Measurements from ENCODE around the gene ST6GALNAC3. TPM values are rescaled to one million over a fixed set of nuclear protein-coding genes. Genes with fewer than 3 reads are reported as not detected.
"Not testable (repeated sequence)": the region's sequence is repeated elsewhere in the genome, so short reads cannot be mapped to it uniquely, and the experiment has no call there.

ST6GALNAC3 gene
- total RNA-seq, 1 experiment from 2014 or later = not detected

DNA sequence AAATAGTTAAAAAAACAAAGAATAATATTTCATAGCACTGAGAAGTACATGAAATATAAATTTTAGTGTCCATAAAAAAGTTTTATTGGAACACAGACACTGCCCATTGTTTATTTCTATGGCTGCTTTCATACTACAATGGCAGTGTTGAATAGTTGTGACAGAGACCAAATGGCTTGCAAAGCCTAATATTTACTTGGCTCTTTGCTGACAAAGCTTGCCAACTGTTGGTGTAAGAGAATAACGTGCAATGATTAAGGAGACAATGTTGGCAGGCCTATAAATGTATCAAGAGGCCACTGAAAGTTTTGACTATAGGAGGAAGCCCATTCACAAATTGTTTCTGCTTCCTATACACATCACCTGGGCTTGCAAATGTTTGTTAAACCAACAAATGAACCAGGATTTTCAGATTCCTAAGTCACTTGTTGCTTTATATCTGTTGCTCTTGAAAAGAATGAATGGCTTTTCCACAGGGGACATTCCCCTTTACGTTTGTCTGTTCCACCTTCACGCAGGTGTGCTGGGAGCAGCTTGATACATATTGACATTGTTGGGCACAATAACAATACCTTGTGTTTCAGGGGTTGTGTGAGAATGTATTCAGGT, 5.5 kb upstream of the ST6GALNAC3 start:
- in situ Hi-C loops (cut with HindIII; ENCODE audit: low sequenced_read_pairs) = no loop called here
- no peak for DNase-seq (ENCODE audit: low spot score)

- in situ Hi-C loops (cut with HindIII; ENCODE audit: low sequenced_read_pairs) = no loop called here
- DNase-seq (ENCODE audit: low spot score) = no peak
Measured at GRCh38 chr1:76070538-76070937, 4.0 kb upstream of the ST6GALNAC3 start.

- no peak for DNase-seq (ENCODE audit: low spot score)
- in situ Hi-C loops (cut with HindIII; ENCODE audit: low sequenced_read_pairs) = no loop called here
Measured at GRCh38 chr1:76073481-76073880, 1.1 kb upstream of the ST6GALNAC3 start.

- in situ Hi-C loops (cut with HindIII; ENCODE audit: low sequenced_read_pairs) = no loop called here
- no peak for DNase-seq (ENCODE audit: low spot score)
Measured at GRCh38 chr1:76075188-76075489, 593 bp downstream of the ST6GALNAC3 start.

GRCh38 chr1:76075877-76076276, 1.3 kb downstream of the ST6GALNAC3 start:
- DNase-seq (ENCODE audit: low spot score) = no peak
- in situ Hi-C loops (cut with HindIII; ENCODE audit: low sequenced_read_pairs) = no loop called here

DNA sequence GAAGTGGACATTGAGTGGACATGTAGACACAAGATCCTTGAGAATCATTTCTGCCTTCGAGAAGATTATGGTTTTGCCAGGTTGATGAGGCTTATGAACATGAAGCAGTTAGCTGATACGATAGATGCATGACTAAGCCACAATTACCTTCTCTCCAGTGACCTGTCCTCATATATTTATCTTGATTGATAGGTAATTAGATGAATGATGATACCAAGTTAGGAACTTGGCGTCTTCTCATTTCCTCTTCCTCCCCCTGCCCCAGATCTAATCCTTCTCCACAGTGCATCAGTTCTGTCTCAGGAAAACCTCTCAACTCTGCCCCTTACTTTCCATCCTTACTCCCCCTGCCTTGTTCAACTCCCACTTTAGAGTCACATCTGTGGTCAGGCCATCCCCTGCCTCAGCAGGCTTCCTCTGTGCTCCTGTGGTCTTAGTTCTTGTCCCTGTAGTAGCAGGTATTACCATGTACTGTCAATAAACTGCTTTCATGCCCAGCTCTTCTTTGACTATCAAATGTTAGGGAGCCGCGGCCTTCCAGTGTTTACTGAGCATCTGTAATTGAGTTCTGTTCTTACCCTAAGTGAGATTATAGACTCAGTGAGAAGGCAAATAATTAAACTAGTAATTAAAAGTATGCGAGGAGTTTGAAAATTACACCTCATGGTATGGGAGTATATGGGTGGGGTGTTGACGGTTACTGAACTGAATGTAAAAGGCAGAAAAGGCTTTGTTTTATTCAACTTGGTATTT, 5.1 kb downstream of the ST6GALNAC3 start:
- no peak for DNase-seq (ENCODE audit: low spot score)
- in situ Hi-C loops (cut with HindIII; ENCODE audit: low sequenced_read_pairs) = no loop called here

GRCh38 chr1:76080552-76081079, 6.1 kb downstream of the ST6GALNAC3 start:
- in situ Hi-C loops (cut with HindIII; ENCODE audit: low sequenced_read_pairs) = no loop called here
- DNase-seq (ENCODE audit: low spot score) = peak; percentile 9

DNA sequence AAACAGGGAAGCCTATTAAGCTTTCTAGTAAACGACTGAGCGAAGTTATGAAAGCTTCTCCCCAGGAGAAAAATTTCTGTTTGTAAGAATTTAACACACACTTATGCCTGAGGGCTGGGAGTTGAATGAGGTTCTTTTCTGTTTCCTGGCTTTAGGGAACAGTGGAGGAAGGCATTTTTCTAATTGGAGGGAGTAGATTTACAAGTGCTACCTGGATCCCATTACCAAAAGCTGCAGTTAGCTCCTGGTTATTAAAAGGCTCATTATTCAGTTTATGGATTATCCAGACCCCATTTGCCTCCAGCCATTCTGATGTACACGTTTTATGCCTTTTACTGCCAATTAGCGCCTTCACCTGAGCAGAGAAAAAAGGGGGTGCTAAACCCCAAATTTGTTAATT, 7.5 kb downstream of the ST6GALNAC3 start:
- in situ Hi-C loops (cut with HindIII; ENCODE audit: low sequenced_read_pairs) = no loop called here
- no peak for DNase-seq (ENCODE audit: low spot score)

GRCh38 chr1:76083189-76083588, 8.6 kb downstream of the ST6GALNAC3 start:
- DNase-seq (ENCODE audit: low spot score) = no peak
- in situ Hi-C loops (cut with HindIII; ENCODE audit: low sequenced_read_pairs) = no loop called here

DNA sequence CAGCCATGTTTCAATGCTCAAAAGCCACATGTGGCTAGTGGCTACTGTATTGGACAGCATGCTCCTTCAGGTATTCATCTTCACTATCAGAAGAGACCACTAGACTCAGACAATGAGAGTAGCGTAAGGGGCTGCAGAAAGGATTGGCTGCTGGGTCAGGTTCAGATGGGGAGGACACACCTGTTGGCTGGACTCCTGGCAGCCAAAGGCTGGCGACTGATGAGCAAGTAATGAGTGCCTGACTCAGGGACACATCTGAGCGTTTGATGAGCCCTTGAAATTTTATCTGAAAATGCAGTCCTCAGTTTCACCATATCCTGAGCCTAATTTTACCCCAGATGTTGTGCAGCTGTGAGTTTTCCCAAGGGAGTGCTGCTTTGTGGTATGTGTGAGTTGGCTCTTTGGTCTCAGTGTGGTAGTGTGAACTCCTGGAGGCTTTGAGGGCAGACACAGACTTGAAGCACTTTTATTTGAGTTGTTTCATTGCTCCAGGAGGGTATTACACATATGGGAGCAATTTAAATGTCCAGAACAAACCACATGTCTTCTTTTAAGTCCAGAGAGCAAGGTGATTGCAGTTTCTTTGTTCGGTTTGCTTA, 9.6 kb downstream of the ST6GALNAC3 start:
- in situ Hi-C loops (cut with HindIII; ENCODE audit: low sequenced_read_pairs) = no loop called here
- no peak for DNase-seq (ENCODE audit: low spot score)

DNA sequence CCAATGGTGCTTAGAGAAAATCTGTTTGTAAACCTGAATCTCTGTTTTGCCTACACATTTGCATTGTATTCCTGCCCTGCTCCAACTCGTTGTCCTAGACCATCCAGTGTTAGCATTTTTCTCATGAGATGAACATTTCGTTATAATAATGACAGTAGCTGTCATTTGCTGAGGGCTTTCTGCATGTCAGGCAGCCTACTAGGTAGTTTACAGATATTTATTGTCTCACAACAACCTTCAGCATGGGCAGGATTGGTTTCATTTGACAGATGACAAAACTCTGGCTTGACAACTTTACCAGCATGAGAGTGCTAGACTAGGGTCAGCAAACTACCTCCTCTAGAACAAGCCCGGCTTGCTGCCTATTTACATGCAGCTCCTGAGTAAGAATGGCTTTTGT, 10.1 kb downstream of the ST6GALNAC3 start:
- in situ Hi-C loops (cut with HindIII; ENCODE audit: low sequenced_read_pairs) = no loop called here
- DNase-seq (ENCODE audit: low spot score) = no peak

GRCh38 chr1:76086109-76086508, 11.6 kb downstream of the ST6GALNAC3 start:
- in situ Hi-C loops (cut with HindIII; ENCODE audit: low sequenced_read_pairs) = no loop called here
- DNase-seq (ENCODE audit: low spot score) = no peak

- in situ Hi-C loops (cut with HindIII; ENCODE audit: low sequenced_read_pairs) = no loop called here
- DNase-seq (ENCODE audit: low spot score) = no peak
Measured at GRCh38 chr1:76086597-76086996, 12.1 kb downstream of the ST6GALNAC3 start.

GRCh38 chr1:76090283-76091203, 16.0 kb downstream of the ST6GALNAC3 start:
- in situ Hi-C loops (cut with HindIII; ENCODE audit: low sequenced_read_pairs) = no loop called here
- DNase-seq (ENCODE audit: low spot score) = no peak

GRCh38 chr1:76092812-76093211, 18.3 kb downstream of the ST6GALNAC3 start:
- DNase-seq (ENCODE audit: low spot score) = no peak
- in situ Hi-C loops (cut with HindIII; ENCODE audit: low sequenced_read_pairs) = no loop called here

DNA sequence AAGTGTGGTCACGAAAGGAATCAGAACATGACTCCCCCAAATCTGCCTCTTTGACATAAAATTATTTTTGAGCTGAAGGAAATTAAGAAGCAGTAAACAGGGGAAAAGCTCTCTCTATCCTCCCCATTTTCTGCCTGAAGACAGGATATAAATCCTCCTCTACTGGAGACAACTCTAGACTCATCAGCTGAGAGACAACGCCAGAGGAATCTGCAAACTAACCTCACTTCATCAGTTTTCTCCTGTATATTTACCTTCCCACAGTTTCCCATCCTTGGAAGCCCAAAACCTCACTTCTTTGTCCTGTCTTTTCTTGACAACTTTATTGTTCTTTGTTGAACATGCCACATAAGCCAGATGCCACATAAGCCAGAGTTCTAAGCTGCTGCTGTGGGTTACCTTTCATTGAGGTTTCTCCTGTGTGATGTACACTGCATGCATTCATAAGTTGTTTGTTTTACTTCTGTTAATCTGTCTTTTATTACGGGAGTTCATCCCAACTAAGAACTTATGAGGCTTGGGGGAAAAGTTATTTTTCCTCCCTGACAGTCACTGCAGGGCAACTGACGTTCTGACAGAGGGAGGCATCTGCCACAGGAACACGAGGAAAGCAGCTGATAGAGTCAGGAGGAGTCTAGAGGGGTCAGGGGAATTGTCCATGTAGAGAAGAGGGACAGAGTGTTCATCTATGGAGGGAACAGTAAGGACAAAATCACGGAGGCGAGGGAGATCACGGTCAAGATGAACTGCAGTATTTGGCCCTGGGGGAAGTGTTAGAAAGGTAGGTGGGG, 19.2 kb downstream of the ST6GALNAC3 start:
- in situ Hi-C loops (cut with HindIII; ENCODE audit: low sequenced_read_pairs) = no loop called here
- DNase-seq (ENCODE audit: low spot score) = no peak

- DNase-seq (ENCODE audit: low spot score) = no peak
- in situ Hi-C loops (cut with HindIII; ENCODE audit: low sequenced_read_pairs) = no loop called here
Measured at GRCh38 chr1:76095802-76096201, 21.3 kb downstream of the ST6GALNAC3 start.

- in situ Hi-C loops (cut with HindIII; ENCODE audit: low sequenced_read_pairs) = not testable (repeated sequence)
Measured at GRCh38 chr1:76097064-76097463, 22.5 kb downstream of the ST6GALNAC3 start.

DNA sequence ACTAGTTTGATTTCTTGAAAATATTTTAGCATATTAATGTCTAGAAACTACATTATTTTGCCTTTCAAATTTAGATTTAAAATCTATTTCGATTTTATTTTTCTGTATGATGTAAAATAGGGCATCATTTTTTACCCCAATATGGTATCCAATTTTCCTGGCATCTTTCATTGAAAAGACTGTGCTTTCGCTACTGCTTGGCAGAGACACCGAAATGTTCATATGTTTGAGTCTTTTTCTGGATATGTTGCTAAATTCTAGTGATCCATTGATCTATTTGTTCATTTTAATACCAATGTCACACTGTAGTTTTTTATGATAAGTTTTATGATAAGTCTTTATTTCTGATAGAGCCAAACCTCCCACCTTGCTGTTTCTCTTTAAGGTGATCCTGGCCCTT, 24.3 kb downstream of the ST6GALNAC3 start:
- DNase-seq (ENCODE audit: low spot score) = no peak
- in situ Hi-C loops (cut with HindIII; ENCODE audit: low sequenced_read_pairs) = no loop called here

More at GRCh38 chr1:76097064-76097463, 22.5 kb downstream of the ST6GALNAC3 start:
- DNase-seq (ENCODE audit: low spot score) = not testable (repeated sequence)

Measured in G401 (cell line).